Measurements from ENCODE around the gene EMC6. TPM values are rescaled to one million over a fixed set of nuclear protein-coding genes. Genes with fewer than 3 reads are reported as not detected.
A peak's percentile ranks its signal among the peaks of the same experiment; 100 is the strongest.

EMC6 gene
- total and polyA plus RNA-seq, 2 of the 13 experiments (the other 11 are each of a cell fraction or from before 2014, with no cell fraction given): 45.1 to 47.7 TPM

DNA sequence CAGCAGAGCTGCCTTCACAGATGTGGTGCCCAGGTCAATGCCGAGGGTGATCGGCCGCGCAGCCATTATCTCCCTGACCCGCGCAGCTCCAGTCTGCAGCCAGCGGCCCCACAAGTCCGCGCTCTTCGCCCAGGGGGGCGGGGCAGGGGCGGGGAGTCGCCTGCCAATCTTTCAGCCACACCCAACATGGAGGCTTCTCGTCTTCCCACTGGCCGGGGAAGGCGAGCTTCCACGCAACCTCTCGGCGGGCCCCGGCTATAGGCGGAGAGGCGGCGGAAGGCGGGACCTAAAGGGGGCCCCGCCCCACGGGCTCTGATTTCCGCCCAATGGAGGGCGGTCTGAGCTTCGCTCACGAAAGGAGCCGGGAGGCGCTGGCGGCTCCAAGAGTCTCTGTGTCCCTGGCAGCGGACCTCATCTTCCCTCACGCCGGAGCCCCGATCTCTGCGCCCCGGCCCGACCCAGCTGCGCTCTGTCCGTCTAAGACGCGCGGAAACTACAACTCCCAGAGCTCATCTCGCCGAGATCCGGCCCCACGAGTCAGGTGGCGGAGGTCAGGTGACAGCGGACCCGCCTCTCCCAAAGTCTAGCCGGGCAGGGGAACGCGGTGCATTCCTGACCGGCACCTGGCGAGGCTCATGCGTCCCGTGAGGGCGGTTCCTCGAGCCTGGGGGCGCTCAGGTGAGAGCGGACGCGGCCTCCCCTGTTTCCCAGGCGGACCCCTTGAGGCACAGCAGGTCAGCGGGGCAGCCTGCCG lies 32.3 kb upstream of the EMC6 start, which contains the start of the genes CTNS and SHPK (continued):
- TF ChIP-seq ZNF407 (CRISPR knock-in tag; IDR thresholded peaks at IDR 0.05; ENCODE audit: not compliant biosample characterization) (peak; percentile 37), YEATS4 (CRISPR knock-in tag; IDR thresholded peaks at IDR 0.05; ENCODE audit: borderline replicate concordance) (no peak; the same call in 1 of the 2 replicates), NFIB (CRISPR knock-in tag; IDR thresholded peaks at IDR 0.05; ENCODE audit: borderline replicate concordance) (no peak), CEBPG (CRISPR knock-in tag; IDR thresholded peaks at IDR 0.05) (0 out of 2 replicates have a peak, but pooled peaks have one; percentile 9), SSRP1 (CRISPR knock-in tag; IDR thresholded peaks at IDR 0.05) (no peak), MXD3 (CRISPR knock-in tag; IDR thresholded peaks at IDR 0.05) (peak; percentile 70; the same call in 1 of the 2 replicates), ZNF883 (CRISPR knock-in tag; IDR thresholded peaks at IDR 0.05; ENCODE audit: not compliant biosample characterization) (no peak), ZBTB20 (CRISPR knock-in tag; IDR thresholded peaks at IDR 0.05; ENCODE audit: borderline replicate concordance, low read depth) (no peak; the same call in none of the 2 replicates), CHD2 (IDR thresholded peaks at IDR 0.05; ENCODE audit: low read depth, low read length) (no peak), MBNL3 (CRISPR knock-in tag; conservative IDR thresholded peaks at IDR 0.05) (no peak), BRD4 (CRISPR knock-in tag; IDR thresholded peaks at IDR 0.05) (0 out of 2 replicates have a peak, but pooled peaks have one; percentile 57)
- TF ChIP-seq, protein P1, sequence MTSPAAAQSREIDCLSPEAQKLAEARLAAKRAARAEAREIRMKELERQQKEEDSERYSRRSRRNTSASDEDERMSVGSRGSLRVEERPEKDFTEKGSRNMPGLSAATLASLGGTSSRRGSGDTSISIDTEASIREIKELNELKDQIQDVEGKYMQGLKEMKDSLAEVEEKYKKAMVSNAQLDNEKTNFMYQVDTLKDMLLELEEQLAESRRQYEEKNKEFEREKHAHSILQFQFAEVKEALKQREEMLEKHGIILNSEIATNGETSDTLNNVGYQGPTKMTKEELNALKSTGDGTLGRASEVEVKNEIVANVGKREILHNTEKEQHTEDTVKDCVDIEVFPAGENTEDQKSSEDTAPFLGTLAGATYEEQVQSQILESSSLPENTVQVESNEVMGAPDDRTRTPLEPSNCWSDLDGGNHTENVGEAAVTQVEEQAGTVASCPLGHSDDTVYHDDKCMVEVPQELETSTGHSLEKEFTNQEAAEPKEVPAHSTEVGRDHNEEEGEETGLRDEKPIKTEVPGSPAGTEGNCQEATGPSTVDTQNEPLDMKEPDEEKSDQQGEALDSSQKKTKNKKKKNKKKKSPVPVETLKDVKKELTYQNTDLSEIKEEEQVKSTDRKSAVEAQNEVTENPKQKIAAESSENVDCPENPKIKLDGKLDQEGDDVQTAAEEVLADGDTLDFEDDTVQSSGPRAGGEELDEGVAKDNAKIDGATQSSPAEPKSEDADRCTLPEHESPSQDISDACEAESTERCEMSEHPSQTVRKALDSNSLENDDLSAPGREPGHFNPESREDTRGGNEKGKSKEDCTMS (CRISPR knock-in tag; conservative IDR thresholded peaks at IDR 0.05): no peak

Data from HepG2 (cell line).